ENCODE data around the gene HSD3B2. TPM values are rescaled to one million over a fixed set of nuclear protein-coding genes. Genes with fewer than 3 reads are reported as not detected.
"Not testable (repeated sequence)": the region's sequence is repeated elsewhere in the genome, so short reads cannot be mapped to it uniquely, and the experiment has no call there.

Gene HSD3B2
- total and polyA plus RNA-seq, 8 donors: 1.4 TPM; not detected in 7

DNA sequence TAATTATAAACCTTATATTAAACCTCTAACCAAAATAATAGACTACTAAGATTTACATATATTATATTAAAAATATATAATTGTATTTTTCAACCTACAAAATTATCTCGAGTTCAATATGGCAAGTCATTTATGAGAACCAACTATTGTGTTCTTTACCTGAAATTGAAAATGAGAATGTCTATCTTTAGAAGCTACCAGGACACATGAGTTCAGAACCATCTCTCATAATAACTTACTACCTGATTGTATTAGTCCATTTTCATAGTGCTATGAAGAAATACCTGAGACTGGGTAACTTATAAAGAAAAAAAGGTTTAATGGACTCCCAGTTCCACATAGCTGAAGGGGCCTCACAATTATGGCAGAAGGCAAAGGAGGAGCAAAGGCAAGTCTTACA, 39.6 kb upstream of the HSD3B2 start:
- intact Hi-C loops (cut with DNase I): no loop called here
- no peak for FAIRE-seq

DNA sequence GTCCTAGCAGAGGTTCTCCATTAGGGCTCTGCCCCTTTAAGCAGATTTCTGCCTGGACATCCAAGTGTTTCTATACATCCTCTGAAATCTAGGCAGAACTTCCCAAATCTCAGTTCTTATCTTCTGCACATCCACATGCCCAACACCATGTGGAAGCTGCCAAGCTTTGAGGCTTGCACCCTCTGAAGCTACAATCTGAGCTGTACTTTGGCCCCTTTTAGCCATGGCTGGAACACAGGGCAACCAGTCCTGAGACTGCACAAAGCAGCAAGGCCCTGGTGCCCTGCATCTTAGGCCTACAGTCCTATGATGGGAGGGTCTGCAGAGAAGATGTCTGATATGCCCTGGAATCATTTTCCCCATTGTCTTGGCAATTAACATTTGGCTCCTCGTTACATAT, 38.4 kb upstream of the HSD3B2 start:
- intact Hi-C loops (cut with DNase I): no loop called here
- no peak for DNase-seq
- no peak overlapping the region for H3K27ac ChIP-seq
- H3K36me3 ChIP-seq: no peaks in the 10 kb centered on the region
- peaks cover 0 to 6% (median 3%) of the 10 kb centered on the region in 3 donors for H3K4me1 ChIP-seq
- no peak for ATAC-seq
- 86 to 94% methylated on average over 1 of the region's 1 CpG for WGBS, 2 donors
- H3K9me3 ChIP-seq: no peaks in the 10 kb centered on the region
- no peaks in the 10 kb centered on the region for H3K27me3 ChIP-seq
- no peak for FAIRE-seq
- no peak for TF ChIP-seq CTCF (IDR thresholded peaks at IDR 0.05)
- H3K4me3 ChIP-seq: no peak overlapping the region

More for the DNA sequence above, 39.6 kb upstream of the HSD3B2 start:
- no peak overlapping the region for H3K4me3 ChIP-seq
- TF ChIP-seq CTCF (IDR thresholded peaks at IDR 0.05): no peak
- peaks cover 0 to 6% (median 3%) of the 10 kb centered on the region in 3 donors for H3K4me1 ChIP-seq
- DNase-seq (no peak), ATAC-seq (no peak)
- H3K36me3 ChIP-seq: no peaks in the 10 kb centered on the region
- no peaks in the 10 kb centered on the region for H3K9me3 ChIP-seq
- H3K27me3 ChIP-seq: no peaks in the 10 kb centered on the region
- WGBS, 2 donors: 77 to 85% methylated on average over 1 of the region's 1 CpG
- no peak overlapping the region for H3K27ac ChIP-seq

GRCh38 chr1:119377594-119377993, 37.4 kb upstream of the HSD3B2 start:
- H3K9me3 ChIP-seq; H3K27me3 ChIP-seq; DNase-seq; intact Hi-C loops (cut with DNase I); H3K4me1 ChIP-seq; H3K27ac ChIP-seq; FAIRE-seq; H3K4me3 ChIP-seq; ATAC-seq; H3K36me3 ChIP-seq: not testable (repeated sequence)
- 85 to 90% methylated on average over 2 of the region's 2 CpGs for WGBS, 2 donors

DNA sequence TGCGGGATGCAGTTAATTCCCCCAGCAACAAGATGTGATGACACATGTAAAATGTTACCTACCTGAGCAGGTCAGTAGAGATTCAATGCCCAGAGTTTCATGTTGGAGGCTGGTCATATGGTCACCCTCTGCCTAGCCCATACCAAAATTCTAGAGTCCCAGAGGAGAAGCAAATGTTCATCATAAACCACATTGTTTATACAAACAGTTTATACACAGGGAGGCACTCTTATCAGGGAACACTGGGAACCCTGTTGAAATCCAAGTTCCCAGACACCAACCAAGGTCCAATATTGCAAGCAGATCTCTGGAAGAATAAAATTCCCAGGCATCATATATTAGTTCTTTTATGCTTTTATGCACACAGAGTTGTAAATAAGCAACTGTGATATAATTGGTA, 35.8 kb upstream of the HSD3B2 start:
- no peak for DNase-seq
- 78 to 85% methylated on average over 1 of the region's 1 CpG for WGBS, 2 donors
- FAIRE-seq: no peak
- peaks cover 0 to 2% (median 0%) of the 10 kb centered on the region in 3 donors for H3K4me1 ChIP-seq
- TF ChIP-seq CTCF (IDR thresholded peaks at IDR 0.05): no peak
- H3K4me3 ChIP-seq: no peak overlapping the region
- intact Hi-C loops (cut with DNase I): no loop called here
- H3K27me3 ChIP-seq: no peaks in the 10 kb centered on the region
- no peak for ATAC-seq
- H3K36me3 ChIP-seq: no peaks in the 10 kb centered on the region
- H3K27ac ChIP-seq: no peak overlapping the region
- H3K9me3 ChIP-seq: no peaks in the 10 kb centered on the region

- ATAC-seq (no peak), FAIRE-seq (no peak), DNase-seq (no peak)
- H3K4me3 ChIP-seq: no peak overlapping the region
- WGBS, 2 donors: 74 to 79% methylated on average over 2 of the region's 2 CpGs
- TF ChIP-seq CTCF (IDR thresholded peaks at IDR 0.05): no peak
- intact Hi-C loops (cut with DNase I): no loop called here
- H3K36me3 ChIP-seq: no peaks in the 10 kb centered on the region
- no peaks in the 10 kb centered on the region for H3K9me3 ChIP-seq
- H3K27me3 ChIP-seq: no peaks in the 10 kb centered on the region
- no peak overlapping the region for H3K27ac ChIP-seq
- H3K4me1 ChIP-seq: no peaks in the 10 kb centered on the region
These were observed 34.6 kb upstream of the HSD3B2 start for GRCh38 chr1:119380304-119380703.

All from pancreas (tissue), 10 donors.